Endothelial cell of umbilical vein (primary cell): Measurements from ENCODE around the gene RANBP17. TPM values are rescaled to one million over a fixed set of nuclear protein-coding genes. Genes with fewer than 3 reads are reported as not detected.

Experiments used
- BruUV-seq: library from RNA; stranded (reverse); fragments of 400-500 nt; replicated peaks from 2 replicates; lab custom pipeline; 2021; lab: Mats Ljungman, UMichigan
- CTCF ChIA-PET: fragments of 300-600, 350-600 bp; sonication (Branson Sonifier 250); formaldehyde crosslinking; loops from one replicate; lab custom pipeline; 2021; ENCODE audit warnings: antibody characterized with exemption, inconsistent platforms; lab: Charles Lee
- POLR2A ChIA-PET: fragments of 300-600, 350-600 bp; sonication (Branson Sonifier 250); formaldehyde crosslinking; loops from one replicate; lab custom pipeline; 2021; ENCODE audit warnings: antibody characterized with exemption, inconsistent platforms; lab: Charles Lee
- DNase-seq: peaks from one replicate; pipeline ENCODE4 v3.0.0-alpha.2; 2011; ENCODE audit warnings: low read depth, low spot score
- FAIRE-seq: peaks from 2 replicates; lab custom pipeline; 2011; peaks lifted over from hg19 to GRCh38; lab: Jason Lieb, UNC
- H2AFZ ChIP-seq: 2 replicates; pipeline ENCODE4 v1.6.0; 2012; ENCODE audit warnings: low read depth, low read length, control low read depth, inconsistent platforms
- H3K27ac ChIP-seq: 2 replicates; pipeline ENCODE4 v1.5.1; 2011; ENCODE audit warnings: low read depth, mild to moderate bottlenecking, control low read depth, low read length, moderate library complexity; ENCODE audit not compliant: insufficient read depth
- H3K27me3 ChIP-seq, 2 experiments: 2 replicates each; pipeline versions ENCODE4 v1.6.0 to v1.6.1; 2011; ENCODE audit warnings: low read length in 2 of 2, mixed read lengths in 1 of 2; ENCODE audit not compliant: control insufficient read depth in 2 of 2, insufficient read depth in 2 of 2
- H3K36me3 ChIP-seq, 2 experiments: 2 replicates in 1 of 2; 3 replicates in 1 of 2; pipeline ENCODE4 v1.5.1; 2011; ENCODE audit warnings: low read length in 2 of 2, mild to moderate bottlenecking in 1 of 2, moderate library complexity in 1 of 2; ENCODE audit not compliant: control insufficient read depth in 2 of 2, insufficient read depth in 2 of 2; ENCODE audit errors: extremely low read depth in 1 of 2
- H3K4me1 ChIP-seq: 3 replicates; pipeline ENCODE4 v1.5.1; 2011; ENCODE audit warnings: mild to moderate bottlenecking, low read length; ENCODE audit not compliant: control insufficient read depth, insufficient read depth; ENCODE audit errors: extremely low read depth
- H3K4me2 ChIP-seq: 2 replicates; pipeline ENCODE4 v1.6.1; 2011; ENCODE audit warnings: low read length, control low read depth, mixed read lengths; ENCODE audit not compliant: insufficient read depth
- H3K4me3 ChIP-seq, 3 experiments: fragments of 200-600 bp in 1 of 3; sonication (generic), shearing (Covaris generic) in 1 of 3; replicated peaks in 1 of 3; 2 replicates each; pipeline ENCODE4 v1.5.1; 2011 to 2016; ENCODE audit warnings: control low read depth in 3 of 3, low read length in 3 of 3, mild to moderate bottlenecking in 2 of 3, inconsistent platforms in 1 of 3, low read depth in 1 of 3, moderate library complexity in 1 of 3; ENCODE audit not compliant: insufficient read depth in 1 of 3
- H3K79me2 ChIP-seq: 2 replicates; pipeline ENCODE4 v1.6.0; 2012; ENCODE audit warnings: low read length, inconsistent platforms; ENCODE audit not compliant: control insufficient read depth, insufficient read depth
- H3K9ac ChIP-seq: replicated peaks from 2 replicates; pipeline ENCODE3; 2011; ENCODE audit warnings: low read length, control low read depth; ENCODE audit not compliant: insufficient read depth; ENCODE audit errors: extremely low read depth
- H3K9me1 ChIP-seq: replicated peaks from 3 replicates; pipeline ENCODE4 v1.6.0; 2011; ENCODE audit warnings: mild to moderate bottlenecking, low read length; ENCODE audit not compliant: control insufficient read depth, insufficient read depth; ENCODE audit errors: extremely low read depth
- H3K9me3 ChIP-seq: replicated peaks from 2 replicates; pipeline ENCODE4 v1.5.1; 2012; ENCODE audit warnings: low read length, inconsistent platforms; ENCODE audit not compliant: control insufficient read depth, insufficient read depth
- H4K20me1 ChIP-seq: replicated peaks from 2 replicates; pipeline ENCODE3; 2011; ENCODE audit warnings: mild to moderate bottlenecking, low read length; ENCODE audit not compliant: control insufficient read depth, insufficient read depth; ENCODE audit errors: extremely low read depth
- EZH2 ChIP-seq: IDR thresholded peaks from 2 replicates; pipeline ENCODE4 v1.6.1; 2012; ENCODE audit warnings: borderline replicate concordance, low read depth, mild to moderate bottlenecking, moderate library complexity, low read length, inconsistent platforms; ENCODE audit not compliant: severe bottlenecking
- FOS ChIP-seq: IDR thresholded peaks from 2 replicates; pipeline ENCODE4 v1.6.1; 2011; ENCODE audit warnings: mild to moderate bottlenecking, low read length, moderate library complexity, borderline replicate concordance; ENCODE audit not compliant: insufficient read depth
- GATA2 ChIP-seq: IDR thresholded peaks from 2 replicates; pipeline ENCODE4 v1.7.0; 2011; ENCODE audit warnings: low read depth, mild to moderate bottlenecking, moderate library complexity, mixed read lengths, low read length; ENCODE audit not compliant: insufficient read length, insufficient read depth
- MYC ChIP-seq: IDR thresholded peaks from one replicate; pipeline ENCODE4 v1.6.1; 2011; ENCODE audit warnings: mild to moderate bottlenecking, low read depth, low read length
- POLR2A ChIP-seq: IDR thresholded peaks from 2 replicates; pipeline ENCODE4 v1.6.1; 2012; ENCODE audit warnings: low read depth, mild to moderate bottlenecking, control low read depth, low read length
- POLR2AphosphoS5 ChIP-seq: IDR thresholded peaks from 2 replicates; pipeline ENCODE4 v1.6.1; 2012; ENCODE audit warnings: low read depth, mild to moderate bottlenecking, control low read depth, low read length, moderate library complexity; ENCODE audit not compliant: insufficient read depth
- dilution Hi-C: fragments of 300-500 bp; cut with MboI; formaldehyde crosslinking; loops from one replicate; pipeline ENCODE4 v1.15.0; 2019; ENCODE audit warnings: low sequenced_read_pairs; ENCODE audit not compliant: extremely low pct_ligation_motif_present
- intact Hi-C: fragments of 100-400 bp; cut with micrococcal nuclease; formaldehyde crosslinking; loops from one replicate; pipeline ENCODE4 v1.10.0; 2022
- polyA plus RNA-seq, 4 experiments: library from polyadenylated mRNA; depleted of rRNA in 3 of 4; stranded (reverse) in 3 of 4; unstranded in 1 of 4; fragments of >200 nt; gene quantifications; 2 replicates each; pipeline versions ENCODE4 v1.2.1 to v1.2.3, GENCODE V29; 2011 to 2012; ENCODE audit warnings: missing spikeins in 1 of 4
- total RNA-seq: library from RNA; stranded (reverse); gene quantifications from 2 replicates; pipeline ENCODE4 v1.2.3, GENCODE V29; 2021
- TF ChIP-seq, protein P1 (sequence below), 2 donors: IDR thresholded peaks; 1 replicate in 1 of 2; 2 replicates in 1 of 2; pipeline ENCODE4 v1.5.1; 2011; ENCODE audit warnings: low read length in 2 of 2, mild to moderate bottlenecking in 2 of 2, moderate library complexity in 2 of 2, control low read depth in 1 of 2, inconsistent platforms in 1 of 2, low read depth in 1 of 2; ENCODE audit not compliant: insufficient read depth in 1 of 2; ENCODE audit errors: extremely low read depth in 1 of 2

The RANBP17 gene
- total and polyA plus RNA-seq, 2 donors (not counting 3 experiments of a cell fraction or from before 2014, with no cell fraction given): 5.6 to 13.6 TPM

DNA sequence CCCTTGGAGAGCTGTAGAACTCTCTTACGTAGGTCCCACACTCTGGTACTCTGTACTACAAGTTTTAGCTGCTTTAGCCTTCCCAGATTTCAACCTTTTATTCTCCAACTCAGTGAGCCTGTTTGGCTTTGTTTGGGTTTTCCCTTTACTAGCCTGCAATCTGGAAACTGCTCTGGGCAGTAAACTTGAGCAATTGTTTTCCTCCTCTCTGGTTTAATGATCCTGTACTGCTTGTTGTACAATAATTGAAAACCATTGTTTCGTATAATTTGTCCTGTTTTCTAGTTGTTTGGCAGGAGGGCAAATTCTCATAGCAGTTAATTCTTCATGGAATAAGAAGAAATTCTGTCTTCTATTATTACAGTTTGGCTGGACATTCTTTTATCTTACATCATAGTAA, 384.4 kb downstream of the RANBP17 start:
- no peak for FAIRE-seq
- Histone ChIP-seq H3K9me3 (no peaks in the 10 kb centered on the region), H4K20me1 (no peaks in the 10 kb centered on the region), H3K4me2 (no peak overlapping the region), H3K27ac (no peak overlapping the region), H3K4me1 (no peaks in the 10 kb centered on the region), H3K4me3 (no peak overlapping the region), H3K79me2 (no peaks in the 10 kb centered on the region), H3K9ac (no peak overlapping the region), H3K27me3 (no peaks in the 10 kb centered on the region), H3K36me3 (no peaks in the 10 kb centered on the region), H3K9me1 (no peaks in the 10 kb centered on the region), H2AFZ (no peak overlapping the region)
- ChIA-PET CTCF (interaction anchor here (1.3 kb wide), 1 partner anchor 13 kb away, joined by 5 read pairs; no protein-coding TSS in a partner anchor), POLR2A (no interaction called here)
- dilution Hi-C loops (no loop called here), intact Hi-C loops (no loop called here)
- no TSS peak for BruUV-seq
- TF ChIP-seq GATA2 (no peak), EZH2 (no peak), FOS (no peak), POLR2AphosphoS5 (no peak), POLR2A (no peak), MYC (no peak)
- TF ChIP-seq, protein P1, sequence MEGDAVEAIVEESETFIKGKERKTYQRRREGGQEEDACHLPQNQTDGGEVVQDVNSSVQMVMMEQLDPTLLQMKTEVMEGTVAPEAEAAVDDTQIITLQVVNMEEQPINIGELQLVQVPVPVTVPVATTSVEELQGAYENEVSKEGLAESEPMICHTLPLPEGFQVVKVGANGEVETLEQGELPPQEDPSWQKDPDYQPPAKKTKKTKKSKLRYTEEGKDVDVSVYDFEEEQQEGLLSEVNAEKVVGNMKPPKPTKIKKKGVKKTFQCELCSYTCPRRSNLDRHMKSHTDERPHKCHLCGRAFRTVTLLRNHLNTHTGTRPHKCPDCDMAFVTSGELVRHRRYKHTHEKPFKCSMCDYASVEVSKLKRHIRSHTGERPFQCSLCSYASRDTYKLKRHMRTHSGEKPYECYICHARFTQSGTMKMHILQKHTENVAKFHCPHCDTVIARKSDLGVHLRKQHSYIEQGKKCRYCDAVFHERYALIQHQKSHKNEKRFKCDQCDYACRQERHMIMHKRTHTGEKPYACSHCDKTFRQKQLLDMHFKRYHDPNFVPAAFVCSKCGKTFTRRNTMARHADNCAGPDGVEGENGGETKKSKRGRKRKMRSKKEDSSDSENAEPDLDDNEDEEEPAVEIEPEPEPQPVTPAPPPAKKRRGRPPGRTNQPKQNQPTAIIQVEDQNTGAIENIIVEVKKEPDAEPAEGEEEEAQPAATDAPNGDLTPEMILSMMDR (IDR thresholded peaks at IDR 0.05; ENCODE audit: extremely low read depth in 1 of 2, insufficient read depth in 1 of 2, low read depth in 1 of 2, low read length in 2 of 2): no peak
- DNase-seq: no peak
